Neutrophil (primary cell): ENCODE data around the gene BAZ2B.

Experiments used
- H3K27ac ChIP-seq: fragments of 200-600 bp; sonication (generic); 2 replicates; pipeline ENCODE4 v1.5.1; 2016; ENCODE audit warnings: mild to moderate bottlenecking, moderate library complexity
- H3K27me3 ChIP-seq: fragments of 200-600 bp; sonication (generic); 2 replicates; pipeline ENCODE4 v1.6.0; 2016; ENCODE audit warnings: mild to moderate bottlenecking
- H3K36me3 ChIP-seq: fragments of 200-600 bp; sonication (generic); 2 replicates; pipeline ENCODE4 v1.5.1; 2017
- H3K4me1 ChIP-seq, 2 experiments: fragments of 200-600 bp in 1 of 2; sonication (generic) in 1 of 2; 1 replicate in 1 of 2; 2 replicates in 1 of 2; pipeline versions ENCODE4 v1.5.1 to v1.6.1; 2013 to 2016; ENCODE audit warnings: low read depth in 1 of 2, low read length in 1 of 2, mild to moderate bottlenecking in 1 of 2, moderate library complexity in 1 of 2; ENCODE audit not compliant: control insufficient read depth in 1 of 2, insufficient read depth in 1 of 2
- H3K4me3 ChIP-seq, 2 experiments: fragments of 200-600 bp in 1 of 2; sonication (generic) in 1 of 2; 1 replicate in 1 of 2; 2 replicates in 1 of 2; pipeline ENCODE4 v1.5.1; 2013 to 2016; ENCODE audit warnings: low read depth in 1 of 2, low read length in 1 of 2, mild to moderate bottlenecking in 1 of 2, moderate library complexity in 1 of 2
- H3K9me3 ChIP-seq: fragments of 200-600 bp; sonication (generic); 2 replicates; pipeline ENCODE4 v1.5.1; 2016
- TF ChIP-seq, protein P1 (sequence below): fragments of 200-600 bp; sonication (generic); IDR thresholded peaks from 2 replicates; pipeline ENCODE4 v1.5.1; 2016; ENCODE audit warnings: antibody characterized with exemption

BAZ2B gene

GRCh38 chr2:159561786-159562185 lies 54.6 kb downstream of the BAZ2B start:
- Histone ChIP-seq H3K9me3 (no peaks in the 10 kb centered on the region), H3K27ac (peak overlapping the region; percentile 82), H3K36me3 (no peaks in the 10 kb centered on the region), H3K4me1 (peaks cover 76 to 80% of the 10 kb centered on the region in 2 experiments), H3K27me3 (no peaks in the 10 kb centered on the region), H3K4me3 (peak overlapping the region in 1 of 2 experiments; percentile 6)
- TF ChIP-seq, protein P1, sequence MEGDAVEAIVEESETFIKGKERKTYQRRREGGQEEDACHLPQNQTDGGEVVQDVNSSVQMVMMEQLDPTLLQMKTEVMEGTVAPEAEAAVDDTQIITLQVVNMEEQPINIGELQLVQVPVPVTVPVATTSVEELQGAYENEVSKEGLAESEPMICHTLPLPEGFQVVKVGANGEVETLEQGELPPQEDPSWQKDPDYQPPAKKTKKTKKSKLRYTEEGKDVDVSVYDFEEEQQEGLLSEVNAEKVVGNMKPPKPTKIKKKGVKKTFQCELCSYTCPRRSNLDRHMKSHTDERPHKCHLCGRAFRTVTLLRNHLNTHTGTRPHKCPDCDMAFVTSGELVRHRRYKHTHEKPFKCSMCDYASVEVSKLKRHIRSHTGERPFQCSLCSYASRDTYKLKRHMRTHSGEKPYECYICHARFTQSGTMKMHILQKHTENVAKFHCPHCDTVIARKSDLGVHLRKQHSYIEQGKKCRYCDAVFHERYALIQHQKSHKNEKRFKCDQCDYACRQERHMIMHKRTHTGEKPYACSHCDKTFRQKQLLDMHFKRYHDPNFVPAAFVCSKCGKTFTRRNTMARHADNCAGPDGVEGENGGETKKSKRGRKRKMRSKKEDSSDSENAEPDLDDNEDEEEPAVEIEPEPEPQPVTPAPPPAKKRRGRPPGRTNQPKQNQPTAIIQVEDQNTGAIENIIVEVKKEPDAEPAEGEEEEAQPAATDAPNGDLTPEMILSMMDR: no peak

DNA sequence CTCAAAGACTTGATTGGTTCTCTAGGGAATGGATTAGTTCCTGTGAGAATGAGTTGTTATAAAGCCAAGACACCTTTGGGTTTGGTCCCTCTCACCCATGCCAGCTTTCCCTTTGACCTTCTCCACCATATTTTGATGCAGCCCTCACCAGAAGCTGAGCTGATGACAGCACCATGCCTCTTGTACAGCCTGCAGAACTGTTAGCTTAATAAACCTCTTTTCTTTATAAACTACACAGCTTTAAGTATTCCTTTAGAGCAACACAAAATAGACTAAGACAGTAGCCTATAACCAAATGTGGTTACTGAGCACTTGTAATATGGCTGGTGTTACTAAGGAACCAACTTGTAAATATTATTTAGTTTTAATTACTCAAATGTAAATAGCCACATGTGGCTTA lies 55.1 kb downstream of the BAZ2B start:
- no peaks in the 10 kb centered on the region for H3K36me3 ChIP-seq
- H3K4me1 ChIP-seq: peaks cover 81 to 85% of the 10 kb centered on the region in 2 experiments
- peak overlapping the region in 1 of 2 experiments; percentile 6 for H3K4me3 ChIP-seq
- no peaks in the 10 kb centered on the region for H3K9me3 ChIP-seq
- no peaks in the 10 kb centered on the region for H3K27me3 ChIP-seq
- TF ChIP-seq, protein P1: no peak
- H3K27ac ChIP-seq: peak overlapping the region; percentile 82

- Histone ChIP-seq H3K4me1 (peaks cover 95 to 100% of the 10 kb centered on the region in 2 experiments), H3K27me3 (no peaks in the 10 kb centered on the region)
- TF ChIP-seq, protein P1: no peak
Observed at GRCh38 chr2:159559034-159559433, 57.3 kb downstream of the BAZ2B start.

GRCh38 chr2:159558479-159558878 lies 57.9 kb downstream of the BAZ2B start:
- H3K4me3 ChIP-seq: no peak overlapping the region
- H3K27ac ChIP-seq: peak overlapping the region; percentile 82
- TF ChIP-seq, protein P1: no peak
- H3K4me1 ChIP-seq: peaks cover 96 to 100% of the 10 kb centered on the region in 2 experiments
- no peaks in the 10 kb centered on the region for H3K9me3 ChIP-seq
- H3K27me3 ChIP-seq: no peaks in the 10 kb centered on the region
- no peaks in the 10 kb centered on the region for H3K36me3 ChIP-seq

More at GRCh38 chr2:159559034-159559433, 57.3 kb downstream of the BAZ2B start:
- no peaks in the 10 kb centered on the region for H3K36me3 ChIP-seq
- peak overlapping the region; percentile 82 for H3K27ac ChIP-seq
- no peak overlapping the region for H3K4me3 ChIP-seq
- no peaks in the 10 kb centered on the region for H3K9me3 ChIP-seq

DNA sequence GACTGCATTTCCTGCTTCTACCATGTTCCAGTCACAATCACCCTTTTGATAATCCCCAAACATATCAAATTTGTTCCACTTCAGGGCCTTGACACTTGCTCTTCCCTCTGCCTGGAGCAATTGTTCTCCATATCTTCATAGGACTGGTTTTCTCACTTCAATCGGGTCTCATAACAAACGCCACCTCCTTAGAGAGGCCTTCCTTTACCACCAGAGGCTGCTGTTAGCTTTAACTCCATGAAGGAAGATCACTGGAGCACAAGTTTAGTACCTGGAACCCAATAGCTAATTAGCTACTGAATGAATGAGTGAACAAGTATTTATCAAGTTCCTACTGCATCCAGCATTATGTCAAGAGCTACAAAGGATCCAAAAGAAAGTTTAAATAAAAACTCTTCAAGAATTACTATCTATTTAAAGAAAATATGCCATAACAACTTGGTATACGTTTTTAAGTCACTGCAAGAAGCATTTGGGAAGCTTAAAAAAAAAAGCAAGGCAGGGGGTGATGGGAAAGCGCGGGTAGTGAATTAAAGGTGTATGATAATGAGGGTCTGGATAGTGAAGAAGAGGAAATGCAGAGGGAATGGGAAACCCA lies 58.8 kb downstream of the BAZ2B start:
- Histone ChIP-seq H3K27me3 (no peaks in the 10 kb centered on the region), H3K4me1 (peaks cover 89 to 98% of the 10 kb centered on the region in 2 experiments), H3K9me3 (no peaks in the 10 kb centered on the region), H3K4me3 (no peak overlapping the region), H3K27ac (peak overlapping the region; percentile 82), H3K36me3 (no peaks in the 10 kb centered on the region)
- TF ChIP-seq, protein P1: peak; percentile 48
